ENCODE results near the gene SLC38A10. TPM values are rescaled to one million over a fixed set of nuclear protein-coding genes. Genes with fewer than 3 reads are reported as not detected.

Gene SLC38A10
- total RNA-seq, 1 experiment from 2014 or later: 109 TPM

- ATAC-seq: no peak
- CTCF ChIA-PET: no interaction called here
- H3K9ac ChIP-seq (ENCODE audit: low read length): no peak overlapping the region
Measured at GRCh38 chr17:81277946-81278693, 17.0 kb downstream of the SLC38A10 start.

More at GRCh38 chr17:81277946-81278693, 17.0 kb downstream of the SLC38A10 start:
- H3K9me2 ChIP-seq (ENCODE audit: insufficient read depth): no peaks in the 10 kb centered on the region
- H3K4me3 ChIP-seq (replicated peaks in 1 of 2; ENCODE audit: low read depth in 1 of 2, low read length in 2 of 2): no peak overlapping the region
- peaks cover 42 to 54% of the 10 kb centered on the region in 2 experiments; a peak in 3 of 4 replicates for H3K36me3 ChIP-seq (ENCODE audit: control insufficient read depth in 1 of 2, insufficient read depth in 2 of 2, low read length in 2 of 2)
- H3K27me3 ChIP-seq (ENCODE audit: insufficient read depth, low read length): no peaks in the 10 kb centered on the region
- no peak overlapping the region for H3K4me2 ChIP-seq (ENCODE audit: low read length)
- DNase-seq (ENCODE audit: low read depth, low spot score): no peak
- ChIA-PET POLR2A (no interaction called here), RAD21 (ENCODE audit: low non-redundant PET in 1 of 2, low total read pairs in 2 of 2, uncharacterized antibody in 2 of 2, unreplicated experiment in 2 of 2) (no interaction called here)
- H3K27ac ChIP-seq (ENCODE audit: low read depth, low read length): no peak overlapping the region
- intact Hi-C loops (cut with micrococcal nuclease): no loop called here
- no peaks in the 10 kb centered on the region for H4K20me1 ChIP-seq (ENCODE audit: insufficient read depth)
- H3K4me1 ChIP-seq (ENCODE audit: control insufficient read depth in 1 of 2, insufficient read depth in 2 of 2, low read length in 2 of 2): no peaks in the 10 kb centered on the region
- no peaks in the 10 kb centered on the region for H3K9me3 ChIP-seq (ENCODE audit: control insufficient read depth in 1 of 2, insufficient read depth in 1 of 2, low read depth in 1 of 2, low read length in 2 of 2)
- H3K79me2 ChIP-seq (ENCODE audit: insufficient read depth, low read length): peaks cover 17% of the 10 kb centered on the region; the same call in 1 of the 2 replicates
- no peak overlapping the region for H2AFZ ChIP-seq (ENCODE audit: low read depth, low read length, poor library complexity, severe bottlenecking)
- TF ChIP-seq TCF7L2 (IDR thresholded peaks at IDR 0.05; ENCODE audit: borderline replicate concordance, extremely low read depth, insufficient read depth, insufficient read length) (no peak), ZBTB33 (IDR thresholded peaks at IDR 0.05; ENCODE audit: extremely low read depth, insufficient replicate concordance, low read length) (no peak), MAX (IDR thresholded peaks at IDR 0.05) (no peak), ZNF274 (IDR thresholded peaks at IDR 0.05; ENCODE audit: low read depth, low read length) (no peak), FOSL1 (IDR thresholded peaks at IDR 0.05; ENCODE audit: low read depth) (no peak), CTCF (IDR thresholded peaks at IDR 0.05 in 2 of 3, conservative IDR thresholded peaks at IDR 0.05 in 1 of 3; ENCODE audit: borderline replicate concordance in 1 of 3, insufficient read depth in 1 of 3, low read depth in 2 of 3, low read length in 2 of 3) (no peak), REST (IDR thresholded peaks at IDR 0.05; ENCODE audit: low read depth) (no peak), CEBPB (IDR thresholded peaks at IDR 0.05; ENCODE audit: low read depth) (no peak), EZH2 (IDR thresholded peaks at IDR 0.05) (no peak)
- no TSS peak for BruUV-seq (replicated peaks)
